IMR-90 (cell line): ENCODE data around the gene ARHGEF40.

Experiments
- MXI1 ChIP-seq: IDR thresholded peaks from 2 replicates; pipeline ENCODE4 v1.6.1; 2012; ENCODE audit warnings: low read depth, mild to moderate bottlenecking, low read length, moderate library complexity, borderline replicate concordance
- POLR2A ChIP-seq: IDR thresholded peaks from 2 replicates; pipeline ENCODE4 v1.6.1; 2012; ENCODE audit warnings: mild to moderate bottlenecking, low read depth, low read length
- TF ChIP-seq, protein P1 (sequence below): conservative IDR thresholded peaks from 2 replicates; pipeline ENCODE4 v1.5.1; 2012; ENCODE audit warnings: mild to moderate bottlenecking, low read depth, low read length, improper control_type of control experiment

DNA sequence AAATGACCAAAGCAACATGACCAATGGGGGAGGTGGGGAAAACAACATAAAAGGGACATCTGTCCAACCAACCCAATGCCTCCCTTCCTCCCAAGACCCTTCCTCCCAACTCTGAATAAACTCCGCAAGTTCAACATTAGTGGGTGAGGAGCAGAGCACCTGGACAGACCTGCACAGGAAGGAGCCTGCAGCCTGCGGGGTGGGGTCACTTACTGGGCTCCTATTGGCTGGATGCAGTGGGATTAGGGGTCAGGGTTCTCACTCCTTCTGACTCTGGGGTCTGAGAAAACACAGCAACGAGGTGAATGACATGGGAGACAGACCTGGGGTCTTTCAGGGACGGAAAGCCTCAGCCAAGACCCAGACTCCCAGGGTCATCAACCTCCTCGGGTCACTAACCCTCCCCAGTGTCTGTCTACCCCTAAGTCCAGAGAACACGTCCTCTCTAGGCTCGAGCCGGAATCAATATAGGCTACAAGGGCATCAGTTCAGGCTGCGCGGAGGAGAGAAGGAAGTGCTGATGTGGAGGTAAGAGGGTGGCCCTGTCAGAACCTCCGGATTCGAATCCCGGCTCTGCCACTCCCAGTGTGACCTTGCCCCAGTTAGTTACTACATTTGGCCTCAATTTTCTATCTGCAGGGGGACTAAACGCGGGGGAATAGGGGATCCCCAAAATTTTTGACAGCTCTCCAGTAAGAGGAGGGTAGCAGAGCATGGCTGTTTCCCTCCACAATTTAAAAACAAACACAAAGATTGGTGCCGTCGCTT is 46.1 kb upstream of the ARHGEF40 start:
- TF ChIP-seq, protein P1, sequence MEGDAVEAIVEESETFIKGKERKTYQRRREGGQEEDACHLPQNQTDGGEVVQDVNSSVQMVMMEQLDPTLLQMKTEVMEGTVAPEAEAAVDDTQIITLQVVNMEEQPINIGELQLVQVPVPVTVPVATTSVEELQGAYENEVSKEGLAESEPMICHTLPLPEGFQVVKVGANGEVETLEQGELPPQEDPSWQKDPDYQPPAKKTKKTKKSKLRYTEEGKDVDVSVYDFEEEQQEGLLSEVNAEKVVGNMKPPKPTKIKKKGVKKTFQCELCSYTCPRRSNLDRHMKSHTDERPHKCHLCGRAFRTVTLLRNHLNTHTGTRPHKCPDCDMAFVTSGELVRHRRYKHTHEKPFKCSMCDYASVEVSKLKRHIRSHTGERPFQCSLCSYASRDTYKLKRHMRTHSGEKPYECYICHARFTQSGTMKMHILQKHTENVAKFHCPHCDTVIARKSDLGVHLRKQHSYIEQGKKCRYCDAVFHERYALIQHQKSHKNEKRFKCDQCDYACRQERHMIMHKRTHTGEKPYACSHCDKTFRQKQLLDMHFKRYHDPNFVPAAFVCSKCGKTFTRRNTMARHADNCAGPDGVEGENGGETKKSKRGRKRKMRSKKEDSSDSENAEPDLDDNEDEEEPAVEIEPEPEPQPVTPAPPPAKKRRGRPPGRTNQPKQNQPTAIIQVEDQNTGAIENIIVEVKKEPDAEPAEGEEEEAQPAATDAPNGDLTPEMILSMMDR = no peak
- TF ChIP-seq POLR2A = no peak
- no peak for TF ChIP-seq MXI1
